K562 treated with DMSO at 1 percent for 24 hours (cell line): Measurements from ENCODE around the gene RHBDD2. TPM values are rescaled to one million over a fixed set of nuclear protein-coding genes. Genes with fewer than 3 reads are reported as not detected.

ENCODE experiments used
- total RNA-seq: library from RNA; unstranded; fragments of 300-600 nt; gene quantifications from 2 replicates; pipeline ENCODE4 v1.2.3, GENCODE V29; 2022; ENCODE audit warnings: low read depth; ENCODE audit not compliant: insufficient read depth

RHBDD2 gene
- total RNA-seq: 141 and 153 TPM in 2 replicates

GRCh38 chr7:75878769-75879611 is at the start of gene RHBDD2:
TSS of gene RHBDD2 (plus strand) at chr7:75879034. CDS start at chr7:75879083, 49 bp downstream.

GRCh38 chr7:75914655-75915415 is 36.0 kb downstream of the RHBDD2 start, which contains the start of gene POR:
TSS of gene POR (plus strand) at chr7:75915155. CDS start at chr7:75954002, 38,847 bp downstream.

Other genes starting within 250 kb of the RHBDD2 start
- 18.3 and 19.0 TPM in 2 replicates for gene HIP1, start 140.1 kb upstream of the RHBDD2 start, total RNA-seq
- gene CCL26, start 106.8 kb upstream of the RHBDD2 start, total RNA-seq: 1.6 and 3.0 TPM in 2 replicates
- 1.3 TPM in 1 of 2 replicates, not detected in the other for gene CCL24, start 65.2 kb upstream of the RHBDD2 start, total RNA-seq
- gene POR, start 36.1 kb downstream of the RHBDD2 start, total RNA-seq: 236 and 249 TPM in 2 replicates
- 57.3 TPM in 2 replicates for gene TMEM120A, start 115.6 kb downstream of the RHBDD2 start, total RNA-seq
- 63.2 and 67.7 TPM in 2 replicates for gene STYXL1, start 169.0 kb downstream of the RHBDD2 start, total RNA-seq
- gene MDH2, start 169.1 kb downstream of the RHBDD2 start, total RNA-seq: 330 and 337 TPM in 2 replicates